Measurements from ENCODE around the gene GLCE. TPM values are rescaled to one million over a fixed set of nuclear protein-coding genes. Genes with fewer than 3 reads are reported as not detected.

The GLCE gene
- total RNA-seq, 4 donors from 2014 or later, result 20.4 to 26.1 (median 22.9) TPM

DNA sequence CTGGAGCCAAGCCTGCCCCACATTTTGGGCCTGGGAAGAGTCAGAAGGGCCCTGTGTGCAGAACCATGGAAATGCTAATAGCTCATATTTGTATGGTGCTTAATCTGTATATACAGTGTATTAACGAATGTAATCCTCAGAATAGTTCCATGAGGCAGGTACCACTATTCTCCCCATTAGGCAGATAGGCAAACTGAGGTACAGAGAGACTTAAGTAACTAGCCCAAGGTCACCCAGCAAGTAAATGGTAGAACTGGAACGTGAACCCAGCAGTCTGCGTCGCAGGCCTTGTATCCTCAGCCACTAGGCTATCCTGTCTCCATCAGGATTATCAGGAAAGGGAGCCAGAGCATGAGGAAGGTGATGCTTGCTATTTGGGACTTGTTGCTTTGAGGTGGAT, 28.0 kb upstream of the GLCE start:
- 80 to 93% methylated on average over 4 of the region's 4 CpGs for WGBS, 2 donors

DNA sequence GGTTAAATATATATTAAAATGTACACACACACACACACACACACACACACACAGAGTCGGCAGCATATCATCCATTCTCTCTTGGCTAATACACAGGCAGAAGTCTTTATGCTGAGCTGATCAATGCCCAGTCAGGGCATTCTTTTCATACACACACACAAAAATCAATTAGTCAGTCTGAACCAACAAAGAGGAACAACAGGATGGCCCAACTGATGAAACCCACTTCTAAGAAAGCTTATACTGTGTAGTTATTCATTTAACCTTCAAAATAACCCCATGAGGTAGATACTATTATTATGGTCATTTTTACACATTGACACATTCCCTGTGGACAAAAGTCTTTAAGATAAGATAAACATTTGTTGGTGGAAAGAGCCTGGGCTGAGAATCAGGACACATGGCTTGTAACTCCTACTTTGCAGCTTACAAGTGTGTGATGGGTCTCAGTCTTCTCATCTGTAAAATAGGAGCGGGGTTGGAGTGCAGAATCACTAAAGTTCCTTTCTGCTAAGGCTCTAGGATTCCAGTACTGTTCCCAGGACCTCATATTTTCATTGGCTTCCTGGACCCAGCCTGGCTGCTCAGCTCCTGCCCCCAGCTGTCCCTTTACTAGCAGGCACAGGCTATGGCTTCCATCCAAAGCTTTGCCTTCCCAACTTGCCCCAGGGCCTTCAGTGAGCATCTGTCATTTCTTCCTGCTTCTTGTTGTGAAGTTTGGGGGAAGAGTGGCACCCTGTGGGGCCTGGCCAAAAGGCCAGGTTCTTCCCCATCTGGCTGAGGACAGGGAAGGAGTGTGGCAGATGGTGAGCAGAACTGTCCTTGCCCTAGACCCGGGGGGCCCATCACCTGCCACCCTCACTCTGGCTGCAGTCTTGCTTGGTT, 27.2 kb upstream of the GLCE start:
- peaks cover 12 to 71% (median 29%) of the 10 kb centered on the region in 3 donors for H3K4me1 ChIP-seq
- no peak overlapping the region for H3K4me3 ChIP-seq
- H3K9me3 ChIP-seq, result no peaks in the 10 kb centered on the region
- no peak for DNase-seq
- intact Hi-C loops (cut with DNase I), result no loop called here
- H3K36me3 ChIP-seq, result no peaks in the 10 kb centered on the region
- WGBS, 2 donors, result 25 to 31% methylated on average over 2 of the region's 3 CpGs
- TF ChIP-seq POLR2A (IDR thresholded peaks at IDR 0.05) (no peak), CTCF (IDR thresholded peaks at IDR 0.05) (peak in 2 of 6 experiments; percentile 18 to 30)
- peak overlapping the region in 2 of 4 donors; percentile 30 to 53 for H3K27ac ChIP-seq
- H3K27me3 ChIP-seq, result peaks cover 0 to 12% (median 0%) of the 10 kb centered on the region in 4 donors

More for the DNA sequence above, 28.0 kb upstream of the GLCE start:
- intact Hi-C loops (cut with DNase I), result no loop called here
- H3K4me3 ChIP-seq, result no peak overlapping the region
- H3K4me1 ChIP-seq, result peaks cover 12 to 79% (median 35%) of the 10 kb centered on the region in 3 donors
- no peak for DNase-seq
- H3K9me3 ChIP-seq, result no peaks in the 10 kb centered on the region
- TF ChIP-seq POLR2A (IDR thresholded peaks at IDR 0.05), result no peak
- TF ChIP-seq CTCF (IDR thresholded peaks at IDR 0.05), result no peak
- peak overlapping the region in 3 of 4 donors; percentile 4 to 90 (median 17) for H3K27ac ChIP-seq
- peaks cover 0 to 4% (median 0%) of the 10 kb centered on the region in 4 donors for H3K27me3 ChIP-seq
- H3K36me3 ChIP-seq, result no peaks in the 10 kb centered on the region

DNA sequence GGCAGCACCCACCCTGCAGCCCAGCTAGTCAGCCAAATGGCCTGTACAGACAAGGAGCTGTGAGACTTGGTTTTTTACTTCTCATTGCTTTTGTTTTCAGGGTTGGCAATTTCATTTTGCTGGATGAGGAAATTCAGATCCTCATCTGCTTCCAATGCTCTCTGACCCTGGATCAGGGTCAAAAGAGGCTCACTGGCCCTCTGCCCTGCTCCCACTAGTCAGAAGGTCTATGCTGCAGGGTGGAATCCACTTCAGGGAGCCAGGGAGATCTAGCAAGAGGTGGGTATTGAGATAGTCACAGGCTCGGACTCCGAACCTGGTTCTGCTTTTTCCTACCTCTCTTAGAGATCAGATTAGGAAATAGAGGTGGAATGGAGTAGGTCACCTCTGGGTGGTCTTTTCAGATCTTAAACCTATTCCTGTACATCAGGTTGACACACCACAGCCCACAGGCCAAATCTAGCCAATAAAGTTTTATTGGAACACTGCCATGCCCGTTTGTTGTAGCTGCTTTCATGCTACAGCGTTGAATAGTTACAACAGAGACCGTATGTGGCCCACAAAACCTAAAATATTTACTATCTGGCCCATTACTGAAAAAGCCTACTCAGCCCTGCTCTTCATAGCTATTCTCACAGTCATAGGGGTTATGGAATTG, 26.4 kb upstream of the GLCE start:
- 42 to 66% methylated on average over 3 to 5 of the region's 5 CpGs for WGBS, 2 donors
- intact Hi-C loops (cut with DNase I), result no loop called here
- Histone ChIP-seq H3K4me1 (peaks cover 6 to 63% (median 21%) of the 10 kb centered on the region in 3 donors), H3K27me3 (peaks cover 0 to 20% (median 0%) of the 10 kb centered on the region in 4 donors), H3K9me3 (no peaks in the 10 kb centered on the region), H3K27ac (peak overlapping the region in 3 of 4 donors; percentile 25 to 53 (median 30)), H3K36me3 (no peaks in the 10 kb centered on the region), H3K4me3 (no peak overlapping the region)
- no peak for DNase-seq
- TF ChIP-seq POLR2A (IDR thresholded peaks at IDR 0.05) (no peak), CTCF (IDR thresholded peaks at IDR 0.05) (no peak)

GRCh38 chr15:69134791-69135190, 25.6 kb upstream of the GLCE start:
- Histone ChIP-seq H3K9me3 (no peaks in the 10 kb centered on the region), H3K27ac (no peak overlapping the region), H3K27me3 (peaks cover 0 to 27% (median 0%) of the 10 kb centered on the region in 4 donors), H3K4me1 (peaks cover under 1 to 55% (median 15%) of the 10 kb centered on the region in 3 donors), H3K36me3 (no peaks in the 10 kb centered on the region), H3K4me3 (no peak overlapping the region)
- TF ChIP-seq POLR2A (IDR thresholded peaks at IDR 0.05) (no peak), CTCF (IDR thresholded peaks at IDR 0.05) (no peak)
- intact Hi-C loops (cut with DNase I), result no loop called here
- 71 to 72% methylated on average over 2 of the region's 2 CpGs for WGBS, 2 donors
- DNase-seq, result no peak

DNA sequence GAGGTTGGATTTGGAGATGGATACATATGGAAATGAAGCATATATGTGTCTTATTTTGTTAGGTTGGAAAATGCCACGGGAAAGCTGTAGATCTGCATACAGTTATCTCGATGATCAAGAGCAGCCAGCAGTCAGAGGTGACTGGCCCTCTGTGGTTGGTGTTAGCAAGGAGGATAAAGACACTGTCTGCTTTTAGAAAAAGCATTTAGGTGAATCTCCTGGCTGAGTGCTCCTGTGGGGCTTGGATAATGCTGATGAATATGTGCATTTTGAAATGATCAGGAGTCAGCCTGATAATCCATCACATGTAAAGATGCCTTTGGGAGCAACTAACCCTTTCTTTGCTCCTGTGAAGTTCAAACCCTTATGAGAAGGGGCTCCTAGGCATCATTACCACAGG, 24.9 kb upstream of the GLCE start:
- WGBS, 2 donors, result 71 to 79% methylated on average over 2 of the region's 2 CpGs
- DNase-seq, result no peak
- Histone ChIP-seq H3K27me3 (peaks cover 0 to 34% (median 0%) of the 10 kb centered on the region in 4 donors), H3K4me1 (peaks cover 0 to 48% (median 9%) of the 10 kb centered on the region in 3 donors), H3K27ac (no peak overlapping the region), H3K9me3 (no peaks in the 10 kb centered on the region), H3K36me3 (no peaks in the 10 kb centered on the region), H3K4me3 (no peak overlapping the region)
- TF ChIP-seq POLR2A (IDR thresholded peaks at IDR 0.05), result no peak
- no peak for TF ChIP-seq CTCF (IDR thresholded peaks at IDR 0.05)
- intact Hi-C loops (cut with DNase I), result no loop called here

Measured in esophagus squamous epithelium (tissue), 5 donors.